ENCODE measurements around the gene GCNT3. TPM values are rescaled to one million over a fixed set of nuclear protein-coding genes. Genes with fewer than 3 reads are reported as not detected.
A peak's percentile ranks its signal among the peaks of the same experiment; 100 is the strongest.

Gene GCNT3
- polyA plus RNA-seq, 3 donors = not detected

DNA sequence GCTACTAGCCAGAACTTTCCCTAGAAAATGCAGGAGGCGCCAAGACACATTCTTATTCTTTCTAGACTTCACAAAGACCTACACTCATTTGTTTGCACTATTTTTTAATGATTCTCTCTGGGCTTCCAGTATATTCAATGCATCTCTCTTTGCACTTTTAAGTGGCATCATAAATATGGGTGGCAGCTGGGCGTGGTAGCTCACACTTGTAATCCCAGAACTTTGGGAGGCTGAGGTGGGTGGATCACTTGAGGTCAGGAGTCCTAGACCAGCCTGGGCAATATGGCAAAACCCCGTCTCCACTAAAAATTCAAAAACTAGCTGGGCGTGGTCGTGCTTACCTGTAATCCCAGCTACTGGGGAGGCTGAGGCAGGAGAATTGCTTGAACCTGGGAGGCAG lies 5.6 kb upstream of the GCNT3 start:
- Mint-ChIP-seq H3K27ac (no peak overlapping the region), H3K4me3 (no peak overlapping the region), H3K9me3 (peaks cover 19 to 34% (median 29%) of the 10 kb centered on the region in 7 donors), H3K4me1 (no peaks in the 10 kb centered on the region), H3K27me3 (ENCODE audit: low read depth in 3 of 3) (peaks cover 0 to 14% (median 7%) of the 10 kb centered on the region in 3 donors), H3K36me3 (no peaks in the 10 kb centered on the region)
- Histone ChIP-seq H2AFZ (ENCODE audit: insufficient read depth, low read depth, low read length, poor library complexity, severe bottlenecking) (no peak overlapping the region), H3K9me3 (replicated peaks in 1 of 2; ENCODE audit: control insufficient read depth in 1 of 2, insufficient read depth in 1 of 2, low read length in 2 of 2) (peaks cover 14 to 17% of the 10 kb centered on the region in 2 donors), H3K9ac (ENCODE audit: insufficient read depth, low read length, poor library complexity, severe bottlenecking) (no peak overlapping the region), H3K4me2 (replicated peaks; ENCODE audit: extremely low read depth, low read length, poor library complexity, severe bottlenecking) (no peak overlapping the region), H4K20me1 (ENCODE audit: insufficient read depth, low read length) (no peaks in the 10 kb centered on the region), H3K36me3 (replicated peaks in 1 of 2; ENCODE audit: control insufficient read depth in 1 of 2, insufficient read depth in 2 of 2, low read length in 2 of 2) (no peaks in the 10 kb centered on the region), H3K4me3 (replicated peaks in 1 of 3; ENCODE audit: low read depth in 2 of 3, low read length in 3 of 3) (no peak overlapping the region), H3K27me3 (ENCODE audit: control insufficient read depth in 2 of 2, insufficient read depth in 2 of 2, low read length in 2 of 2) (no peaks in the 10 kb centered on the region), H3K4me1 (ENCODE audit: control insufficient read depth in 1 of 2, insufficient read depth in 2 of 2, low read length in 2 of 2) (no peaks in the 10 kb centered on the region), H3K79me2 (ENCODE audit: insufficient read depth, low read length) (no peaks in the 10 kb centered on the region), H3K27ac (ENCODE audit: low read depth in 1 of 2, low read length in 2 of 2) (no peak overlapping the region)
- no peak for DNase-seq
- TF ChIP-seq, protein P1, sequence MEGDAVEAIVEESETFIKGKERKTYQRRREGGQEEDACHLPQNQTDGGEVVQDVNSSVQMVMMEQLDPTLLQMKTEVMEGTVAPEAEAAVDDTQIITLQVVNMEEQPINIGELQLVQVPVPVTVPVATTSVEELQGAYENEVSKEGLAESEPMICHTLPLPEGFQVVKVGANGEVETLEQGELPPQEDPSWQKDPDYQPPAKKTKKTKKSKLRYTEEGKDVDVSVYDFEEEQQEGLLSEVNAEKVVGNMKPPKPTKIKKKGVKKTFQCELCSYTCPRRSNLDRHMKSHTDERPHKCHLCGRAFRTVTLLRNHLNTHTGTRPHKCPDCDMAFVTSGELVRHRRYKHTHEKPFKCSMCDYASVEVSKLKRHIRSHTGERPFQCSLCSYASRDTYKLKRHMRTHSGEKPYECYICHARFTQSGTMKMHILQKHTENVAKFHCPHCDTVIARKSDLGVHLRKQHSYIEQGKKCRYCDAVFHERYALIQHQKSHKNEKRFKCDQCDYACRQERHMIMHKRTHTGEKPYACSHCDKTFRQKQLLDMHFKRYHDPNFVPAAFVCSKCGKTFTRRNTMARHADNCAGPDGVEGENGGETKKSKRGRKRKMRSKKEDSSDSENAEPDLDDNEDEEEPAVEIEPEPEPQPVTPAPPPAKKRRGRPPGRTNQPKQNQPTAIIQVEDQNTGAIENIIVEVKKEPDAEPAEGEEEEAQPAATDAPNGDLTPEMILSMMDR (IDR thresholded peaks at IDR 0.05) = no peak
- intact Hi-C loops (cut with micrococcal nuclease) = no loop called here
- 100% methylated on average over 3 of the region's 5 CpGs for WGBS (ENCODE audit: insufficient coverage)

DNA sequence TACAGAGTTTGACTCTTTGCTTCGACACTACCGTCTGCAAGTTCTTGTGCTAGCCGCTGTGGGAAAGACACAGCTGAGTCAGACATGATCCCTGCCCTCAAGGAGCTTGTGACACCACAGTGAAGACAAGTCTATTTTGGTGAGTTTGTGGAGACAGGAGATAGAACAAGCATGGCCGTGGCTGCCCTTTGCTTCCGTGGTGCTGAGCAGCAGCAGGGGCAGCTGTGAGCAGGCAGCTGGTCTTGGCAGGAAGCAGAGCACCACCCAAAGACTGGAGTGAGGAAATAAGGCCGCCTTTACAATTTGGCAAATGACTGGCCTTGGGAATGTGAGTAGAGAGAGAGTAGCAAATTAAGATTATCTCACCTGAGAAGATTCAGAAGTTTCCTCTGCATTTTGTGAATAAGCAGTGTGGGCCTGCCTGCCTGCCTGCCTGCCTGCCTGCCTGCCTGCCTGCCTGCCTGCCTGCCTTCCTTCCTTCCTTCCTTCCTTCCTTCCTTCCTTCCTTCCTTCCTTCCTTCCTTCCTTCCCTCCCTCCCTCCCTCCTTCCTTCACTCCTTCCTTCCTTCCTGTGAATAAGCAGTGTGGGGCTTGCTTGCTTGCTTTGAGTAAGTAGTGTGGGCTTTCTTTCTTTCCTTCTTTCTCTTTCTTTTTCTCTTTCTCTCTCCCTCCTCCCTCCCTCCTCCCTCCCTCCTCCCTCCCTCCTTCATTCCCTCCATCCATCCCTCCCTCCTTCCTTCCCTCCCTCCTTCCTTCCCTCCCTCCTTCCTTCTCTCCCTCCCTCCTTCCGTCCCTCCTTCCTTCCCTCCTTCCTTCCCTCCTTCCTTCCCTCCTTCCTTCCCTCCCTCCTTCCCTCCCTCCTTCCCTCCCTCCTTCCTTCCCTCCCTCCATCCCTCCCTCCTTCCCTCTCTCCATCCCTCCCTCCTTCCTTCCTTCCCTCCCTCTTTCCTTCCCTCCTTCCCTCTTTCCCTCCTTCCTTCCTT lies 1.6 kb upstream of the GCNT3 start:
- Histone ChIP-seq H2AFZ (ENCODE audit: insufficient read depth, low read depth, low read length, poor library complexity, severe bottlenecking) (no peak overlapping the region), H3K4me3 (replicated peaks in 1 of 3; ENCODE audit: low read depth in 2 of 3, low read length in 3 of 3) (no peak overlapping the region), H3K4me2 (replicated peaks; ENCODE audit: extremely low read depth, low read length, poor library complexity, severe bottlenecking) (no peak overlapping the region), H3K27me3 (ENCODE audit: control insufficient read depth in 2 of 2, insufficient read depth in 2 of 2, low read length in 2 of 2) (no peaks in the 10 kb centered on the region), H3K27ac (ENCODE audit: low read depth in 1 of 2, low read length in 2 of 2) (no peak overlapping the region), H3K36me3 (replicated peaks in 1 of 2; ENCODE audit: control insufficient read depth in 1 of 2, insufficient read depth in 2 of 2, low read length in 2 of 2) (no peaks in the 10 kb centered on the region), H3K9me3 (replicated peaks in 1 of 2; ENCODE audit: control insufficient read depth in 1 of 2, insufficient read depth in 1 of 2, low read length in 2 of 2) (no peaks in the 10 kb centered on the region), H3K9ac (ENCODE audit: insufficient read depth, low read length, poor library complexity, severe bottlenecking) (no peak overlapping the region), H3K79me2 (ENCODE audit: insufficient read depth, low read length) (no peaks in the 10 kb centered on the region), H3K4me1 (ENCODE audit: control insufficient read depth in 1 of 2, insufficient read depth in 2 of 2, low read length in 2 of 2) (peaks cover 2 to 4% of the 10 kb centered on the region in 2 donors), H4K20me1 (ENCODE audit: insufficient read depth, low read length) (no peaks in the 10 kb centered on the region)
- no peak for DNase-seq
- Mint-ChIP-seq H3K27me3 (ENCODE audit: low read depth in 3 of 3) (peaks cover 4 to 19% (median 11%) of the 10 kb centered on the region in 3 donors), H3K27ac (peak overlapping the region in 1 of 7 donors; percentile 18), H3K36me3 (peaks cover 0 to 2% of the 10 kb centered on the region in 2 donors), H3K4me3 (no peak overlapping the region), H3K4me1 (peaks cover 10% of the 10 kb centered on the region), H3K9me3 (peaks cover 3 to 6% (median 5%) of the 10 kb centered on the region in 7 donors)
- TF ChIP-seq, protein P1 (IDR thresholded peaks at IDR 0.05) = no peak
- intact Hi-C loops (cut with micrococcal nuclease) = no loop called here
- 90% methylated on average over 6 of the region's 7 CpGs for WGBS (ENCODE audit: insufficient coverage)
